ENCODE results near the gene FAP.

Gene FAP, protein sequence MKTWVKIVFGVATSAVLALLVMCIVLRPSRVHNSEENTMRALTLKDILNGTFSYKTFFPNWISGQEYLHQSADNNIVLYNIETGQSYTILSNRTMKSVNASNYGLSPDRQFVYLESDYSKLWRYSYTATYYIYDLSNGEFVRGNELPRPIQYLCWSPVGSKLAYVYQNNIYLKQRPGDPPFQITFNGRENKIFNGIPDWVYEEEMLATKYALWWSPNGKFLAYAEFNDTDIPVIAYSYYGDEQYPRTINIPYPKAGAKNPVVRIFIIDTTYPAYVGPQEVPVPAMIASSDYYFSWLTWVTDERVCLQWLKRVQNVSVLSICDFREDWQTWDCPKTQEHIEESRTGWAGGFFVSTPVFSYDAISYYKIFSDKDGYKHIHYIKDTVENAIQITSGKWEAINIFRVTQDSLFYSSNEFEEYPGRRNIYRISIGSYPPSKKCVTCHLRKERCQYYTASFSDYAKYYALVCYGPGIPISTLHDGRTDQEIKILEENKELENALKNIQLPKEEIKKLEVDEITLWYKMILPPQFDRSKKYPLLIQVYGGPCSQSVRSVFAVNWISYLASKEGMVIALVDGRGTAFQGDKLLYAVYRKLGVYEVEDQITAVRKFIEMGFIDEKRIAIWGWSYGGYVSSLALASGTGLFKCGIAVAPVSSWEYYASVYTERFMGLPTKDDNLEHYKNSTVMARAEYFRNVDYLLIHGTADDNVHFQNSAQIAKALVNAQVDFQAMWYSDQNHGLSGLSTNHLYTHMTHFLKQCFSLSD

GRCh38 chr2:162243294-162243693 is at the start of gene FAP:
Gene FAP (minus strand): TSS chr2:162243445. CDS start chr2:162243327, 118 bp downstream.
- DNase-seq, result no peak

DNA sequence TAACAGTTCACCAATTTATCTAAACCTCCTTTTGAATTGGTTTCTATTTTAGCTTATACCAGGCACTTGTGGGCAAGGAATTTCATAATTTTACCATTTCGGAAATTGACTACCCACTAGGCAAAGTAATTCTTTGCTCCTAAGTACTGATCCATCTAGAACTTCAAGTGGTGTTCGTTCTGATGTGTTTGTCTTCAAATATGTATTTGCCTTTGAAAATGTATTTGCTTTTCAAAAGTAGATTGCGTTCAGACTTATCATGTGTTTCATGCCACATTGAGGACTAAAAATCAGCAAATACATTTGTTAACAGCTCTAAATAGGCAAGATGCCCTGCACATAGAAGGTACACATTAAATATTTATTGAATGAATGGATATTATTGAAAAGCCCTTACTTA is 48.5 kb upstream of the FAP start:
- DNase-seq, result no peak

- DNase-seq, result no peak
Observed at GRCh38 chr2:162282765-162283425, 39.6 kb upstream of the FAP start.

- DNase-seq, result no peak
Observed at GRCh38 chr2:162280654-162281053, 37.4 kb upstream of the FAP start.

GRCh38 chr2:162277381-162277780 is 34.1 kb upstream of the FAP start:
- DNase-seq, result peak; percentile 34

- DNase-seq, result no peak
Observed at GRCh38 chr2:162267996-162268395, 24.8 kb upstream of the FAP start.

GRCh38 chr2:162267496-162267895 is 24.3 kb upstream of the FAP start:
- DNase-seq, result no peak

GRCh38 chr2:162266460-162266760 is 23.2 kb upstream of the FAP start:
- DNase-seq, result no peak

DNA sequence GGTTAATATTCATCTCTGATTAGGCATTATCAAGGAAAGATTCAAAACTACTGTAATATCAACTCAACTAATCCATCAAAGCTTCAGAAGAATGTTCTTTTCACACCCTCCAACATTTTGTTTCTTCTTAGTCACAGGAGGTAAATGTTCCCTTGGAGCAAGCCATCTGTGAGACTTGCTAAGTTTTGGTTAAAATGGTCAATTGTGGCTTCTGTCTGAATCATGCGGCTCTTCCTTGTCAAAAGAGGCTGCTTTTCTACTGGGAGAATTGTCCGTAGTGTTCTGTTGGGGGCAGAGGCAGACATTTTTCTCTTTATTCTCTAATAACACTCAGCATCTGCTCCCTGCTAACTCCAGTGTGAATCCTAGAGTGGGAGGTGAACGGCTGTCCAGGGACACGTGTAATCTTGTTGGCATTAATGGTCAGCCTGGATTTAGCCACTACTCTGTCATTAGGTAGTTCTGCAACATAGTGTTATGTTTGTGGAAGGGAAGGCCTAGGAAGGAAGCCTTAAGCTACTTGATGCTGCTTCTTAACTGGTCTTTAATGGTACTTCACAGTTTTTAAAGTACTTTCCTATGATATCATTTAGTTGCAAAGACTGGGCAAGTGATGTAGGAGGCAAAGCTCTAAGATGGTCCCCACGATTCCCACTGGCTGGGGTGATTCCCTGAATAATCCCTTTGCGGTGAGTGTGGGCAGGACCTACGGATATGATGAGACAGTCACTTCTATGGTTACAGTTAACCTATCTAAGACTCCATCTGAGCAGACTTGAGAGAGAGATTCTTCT is 22.6 kb upstream of the FAP start:
- DNase-seq, result no peak

DNA sequence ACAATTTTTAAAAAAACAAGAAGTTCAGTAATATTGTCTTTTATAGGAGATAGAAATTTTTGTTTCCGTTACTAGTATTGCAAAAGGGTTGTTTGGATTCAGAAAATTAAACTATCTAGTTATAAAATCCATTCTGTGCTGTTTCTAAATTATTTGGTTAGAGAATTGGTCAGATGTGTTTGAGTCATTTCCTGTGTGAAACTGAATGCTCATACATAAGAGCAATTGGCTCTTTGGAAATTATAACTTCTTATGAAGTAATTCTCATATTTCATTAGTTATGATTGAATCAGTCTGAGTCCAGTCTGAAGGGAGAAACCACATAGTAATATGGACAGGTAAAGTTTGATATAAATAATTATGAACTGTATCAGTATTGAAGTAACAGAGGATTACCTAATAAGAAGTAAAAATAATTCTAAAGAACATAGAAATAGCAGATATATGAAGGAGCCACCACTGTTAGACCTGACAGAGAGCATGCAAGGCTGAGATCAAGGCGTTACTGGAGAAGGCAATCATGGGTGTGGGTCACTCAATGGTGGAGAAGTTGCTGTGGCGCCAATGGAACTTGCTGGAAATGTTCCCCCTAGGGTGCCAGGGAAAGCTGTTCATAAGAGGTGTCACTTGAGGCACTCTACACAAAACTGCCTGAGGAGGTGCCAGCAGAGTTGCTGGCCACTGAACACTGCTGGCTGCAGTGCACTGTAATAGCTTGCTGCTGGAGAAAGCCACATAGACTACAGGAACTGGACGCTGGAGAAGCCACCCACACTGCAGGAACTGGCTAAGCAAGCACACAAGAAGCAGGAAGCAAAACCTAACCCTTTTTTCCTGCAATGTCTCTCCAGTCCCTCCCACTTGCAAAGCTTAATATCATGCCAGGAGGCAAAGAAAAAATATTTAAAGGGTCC is 18.0 kb upstream of the FAP start:
- DNase-seq, result peak; percentile 83

- DNase-seq, result peak; percentile 38
Observed at GRCh38 chr2:162258686-162259085, 15.4 kb upstream of the FAP start.

DNA sequence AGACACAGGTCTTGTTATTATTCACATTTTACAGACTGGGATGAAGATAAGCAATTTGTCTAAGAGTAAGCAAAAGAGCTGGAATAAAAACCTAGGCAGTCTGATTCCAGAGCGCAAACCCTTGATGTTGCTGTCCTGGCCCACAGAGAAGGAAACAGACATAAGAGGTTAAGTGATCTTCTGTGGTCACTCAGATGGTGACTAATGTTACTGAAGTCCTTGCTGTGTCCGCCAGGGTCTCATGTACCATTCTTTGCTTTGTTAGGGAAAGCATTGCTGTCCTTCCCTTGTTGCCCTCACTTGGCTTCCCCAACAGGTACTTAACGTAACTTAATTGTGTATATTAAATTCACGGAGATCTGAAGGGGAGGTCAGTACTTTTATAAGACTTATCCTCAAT is 14.9 kb upstream of the FAP start:
- no peak for DNase-seq

DNA sequence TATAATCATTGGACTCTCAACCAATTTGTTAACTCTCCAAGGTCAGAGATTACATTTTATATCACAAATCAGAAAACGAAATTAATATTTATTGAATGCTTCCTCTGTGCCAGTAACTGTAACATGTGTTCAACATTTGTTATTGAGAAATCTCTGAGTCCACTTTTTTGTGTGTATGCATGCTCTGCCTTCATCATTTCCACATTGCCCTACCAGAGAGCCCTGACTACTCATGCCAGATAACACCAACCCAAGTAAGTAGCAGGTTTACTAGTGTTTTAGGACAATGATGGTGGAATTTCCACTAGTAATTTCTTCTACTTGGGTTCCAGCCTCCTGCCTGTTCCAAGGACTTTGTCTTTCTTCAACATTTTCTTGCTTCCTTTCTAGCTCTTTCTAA is 14.2 kb upstream of the FAP start:
- DNase-seq, result peak; percentile 38

- DNase-seq, result no peak
Observed at GRCh38 chr2:162256591-162256991, 13.3 kb upstream of the FAP start.

GRCh38 chr2:162254236-162254871 is 11.1 kb upstream of the FAP start:
- DNase-seq, result peak; percentile 28

DNA sequence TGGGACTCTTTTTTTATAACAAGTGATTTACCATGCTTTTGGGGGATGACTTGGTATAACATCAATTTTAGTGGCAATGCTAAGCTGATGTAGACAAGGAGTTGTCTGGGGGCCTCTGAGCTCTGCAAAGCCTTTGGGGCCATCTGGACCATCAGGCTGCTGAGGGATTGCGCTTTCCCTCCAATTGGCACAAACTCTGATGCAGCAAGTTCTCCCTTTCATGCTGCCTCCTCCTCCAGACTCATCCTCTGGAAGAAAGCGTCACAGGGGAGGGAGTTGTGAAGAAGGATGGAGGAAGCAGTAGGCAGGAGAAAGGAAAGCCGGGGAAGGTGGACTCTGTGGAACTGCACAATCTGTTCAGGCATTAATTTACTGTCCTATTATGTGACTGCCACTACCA is 10.2 kb upstream of the FAP start:
- DNase-seq, result no peak

- no peak for DNase-seq
Observed at GRCh38 chr2:162252153-162252552, 8.9 kb upstream of the FAP start.

GRCh38 chr2:162245781-162246180 is 2.5 kb upstream of the FAP start:
- DNase-seq, result no peak

DNA sequence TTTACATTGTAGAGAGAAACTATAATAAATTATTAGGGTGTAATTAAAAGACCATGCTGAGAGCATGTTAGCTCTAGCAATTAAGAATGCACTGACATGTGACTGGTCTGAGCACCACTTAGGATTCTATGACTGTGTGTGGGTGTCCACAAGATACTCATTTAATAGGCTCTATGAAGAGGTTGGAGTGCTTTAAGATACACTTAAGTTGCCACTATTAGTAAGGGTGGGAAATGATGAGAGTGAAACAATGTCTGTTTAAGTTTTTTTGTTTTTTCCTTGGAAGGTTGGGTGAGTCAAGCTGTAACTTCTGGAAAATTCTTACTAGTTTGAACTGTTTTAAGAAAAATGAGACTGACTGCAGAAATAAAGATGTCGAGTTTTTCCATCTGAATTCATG is 1.8 kb upstream of the FAP start:
- no peak for DNase-seq

GRCh38 chr2:162244541-162245031 is 1.3 kb upstream of the FAP start:
- DNase-seq, result no peak

DNA sequence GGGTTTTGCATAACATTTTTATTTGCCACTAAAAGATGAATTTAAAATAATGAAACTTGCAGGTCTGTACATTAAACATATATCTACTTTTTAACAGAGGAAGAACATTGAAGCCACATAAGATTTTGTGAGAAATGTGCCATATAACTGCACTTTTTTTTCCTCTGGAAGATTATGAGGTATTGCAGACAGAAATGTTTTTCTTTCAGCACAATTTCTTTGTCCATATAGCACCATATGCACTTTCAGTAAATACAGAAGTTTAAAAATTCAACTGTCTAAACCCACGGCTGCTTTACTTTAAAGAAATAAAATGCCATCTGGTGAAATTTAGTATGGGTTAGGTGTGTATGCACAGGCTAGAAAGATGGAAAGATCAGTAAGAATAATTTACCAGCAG is 470 bp upstream of the FAP start:
- no peak for DNase-seq

All from suppressor macrophage treated with lipopolysaccharide for 4 hours (primary cell).